Vagina (tissue), 2 donors: ENCODE data around the gene IDUA. TPM values are rescaled to one million over a fixed set of nuclear protein-coding genes. Genes with fewer than 3 reads are reported as not detected.
A peak's percentile ranks its signal among the peaks of the same experiment; 100 is the strongest.

Source experiments
- DNase-seq, 2 donors: peaks; one replicate each; pipeline ENCODE4 v3.0.0-alpha.2; 2017; ENCODE audit errors: extremely low spot score in 2 of 2
- H3K27ac ChIP-seq: fragments of 200-600 bp; sonication (generic); one replicate; pipeline ENCODE4 v1.5.1; 2019
- H3K27me3 ChIP-seq: fragments of 200-600 bp; sonication (generic); one replicate; pipeline ENCODE4 v1.5.1; 2019
- H3K36me3 ChIP-seq, 2 donors: fragments of 200-600 bp; sonication (generic); one replicate each; pipeline ENCODE4 v1.5.1; 2017 to 2019
- H3K4me1 ChIP-seq: fragments of 200-600 bp; sonication (generic); one replicate; pipeline ENCODE4 v1.5.1; 2019
- H3K4me3 ChIP-seq, 2 donors: fragments of 200-600 bp; sonication (generic); 1 replicate in 1 of 2; 2 replicates in 1 of 2; pipeline ENCODE4 v1.5.1; 2016 to 2019
- H3K9me3 ChIP-seq: fragments of 200-600 bp; sonication (generic); one replicate; pipeline ENCODE4 v1.5.1; 2019
- POLR2A ChIP-seq, 2 donors: fragments of 450-650 bp; IDR thresholded peaks; one replicate each; pipeline ENCODE4 v1.6.1; 2017; ENCODE audit warnings: antibody characterized with exemption in 2 of 2, mild to moderate bottlenecking in 2 of 2, moderate library complexity in 2 of 2
- POLR2AphosphoS5 ChIP-seq, 2 donors: sonication (generic); formaldehyde crosslinking; IDR thresholded peaks; one replicate each; pipeline ENCODE4 v1.9.0; 2017; ENCODE audit warnings: antibody characterized with exemption in 2 of 2, mild to moderate bottlenecking in 2 of 2, low read depth in 1 of 2; ENCODE audit not compliant: insufficient read depth in 1 of 2
- intact Hi-C: fragments of 100-400 bp; cut with DNase I; formaldehyde crosslinking; loops from one replicate; pipeline ENCODE4 v1.15.1; 2023
- total RNA-seq: library from RNA; depleted of rRNA; stranded (reverse); fragments of >200 nt; gene quantifications from one replicate; pipeline ENCODE4 v1.2.3, GENCODE V29; 2016
- TF ChIP-seq, protein P1 (sequence below), 3 experiments: fragments of 450-650 bp in 2 of 3; fragments of 200-600 bp in 1 of 3; sonication (generic) in 1 of 3; IDR thresholded peaks; one replicate each; pipeline ENCODE4 v1.5.1; 2017 to 2019; ENCODE audit warnings: antibody characterized with exemption in 3 of 3, mild to moderate bottlenecking in 2 of 3, moderate library complexity in 2 of 3

The IDUA gene
- total RNA-seq, 1 donor from 2014 or later: 28.0 TPM

DNA sequence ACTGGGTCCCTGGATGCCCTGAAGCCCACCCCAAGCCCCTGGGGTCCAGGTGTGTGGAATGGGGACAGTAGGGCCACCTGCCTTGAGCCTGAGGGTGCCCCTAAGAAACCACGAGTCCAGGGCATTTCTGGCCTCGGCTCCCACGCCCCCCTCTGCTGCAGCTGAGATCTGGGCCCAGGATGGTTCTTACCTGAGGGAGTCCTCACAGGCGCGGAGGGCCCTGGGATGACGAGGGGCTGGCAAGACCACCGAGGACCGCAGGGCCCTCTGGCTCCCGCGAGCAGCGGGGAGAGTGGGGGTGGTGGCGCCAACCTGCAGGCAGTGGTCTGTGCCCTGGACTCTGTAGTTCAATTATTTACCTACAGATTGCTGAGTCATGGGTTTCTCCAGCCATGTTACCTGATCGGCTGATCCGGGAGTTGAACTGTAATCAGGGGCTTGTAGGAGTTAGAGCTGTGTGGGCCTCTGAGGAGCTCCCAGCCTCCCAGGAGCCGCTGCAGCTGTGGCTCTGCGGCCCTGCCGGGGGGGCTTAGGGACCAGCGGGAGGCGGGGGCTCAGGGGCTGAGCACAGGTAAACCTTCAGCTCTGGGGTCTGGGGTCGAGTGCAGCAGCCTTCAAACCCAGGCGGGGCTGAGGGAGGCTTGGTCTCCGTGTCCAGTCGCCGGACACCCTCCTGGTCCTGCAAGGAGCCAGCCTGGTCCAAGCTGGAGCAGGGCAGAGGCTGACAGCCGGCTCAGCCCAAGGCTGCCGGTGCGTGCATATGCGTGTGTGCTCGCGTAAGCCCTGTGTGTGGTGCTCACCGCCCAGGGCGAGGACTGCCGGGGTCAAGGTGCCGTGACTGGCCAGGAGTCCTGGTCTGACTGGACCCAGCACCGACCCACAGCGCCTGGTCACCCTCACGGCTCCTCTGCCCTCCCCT lies 6.5 kb downstream of the IDUA start, which contains the start of gene SLC26A1:
Gene SLC26A1, minus strand, starts transcription at position 294 of the 919 bp plus-strand sequence. CDS start 1,701 bp downstream, outside the sequence.
- no peaks in the 10 kb centered on the region for H3K36me3 ChIP-seq
- intact Hi-C loops: no loop called here
- no peaks in the 10 kb centered on the region for H3K9me3 ChIP-seq
- H3K4me1 ChIP-seq: peaks cover 15% of the 10 kb centered on the region
- TF ChIP-seq POLR2AphosphoS5 (IDR thresholded peaks at IDR 0.05; ENCODE audit: insufficient read depth in 1 of 2, low read depth in 1 of 2) (no peak), POLR2A (IDR thresholded peaks at IDR 0.05) (no peak)
- TF ChIP-seq, protein P1, sequence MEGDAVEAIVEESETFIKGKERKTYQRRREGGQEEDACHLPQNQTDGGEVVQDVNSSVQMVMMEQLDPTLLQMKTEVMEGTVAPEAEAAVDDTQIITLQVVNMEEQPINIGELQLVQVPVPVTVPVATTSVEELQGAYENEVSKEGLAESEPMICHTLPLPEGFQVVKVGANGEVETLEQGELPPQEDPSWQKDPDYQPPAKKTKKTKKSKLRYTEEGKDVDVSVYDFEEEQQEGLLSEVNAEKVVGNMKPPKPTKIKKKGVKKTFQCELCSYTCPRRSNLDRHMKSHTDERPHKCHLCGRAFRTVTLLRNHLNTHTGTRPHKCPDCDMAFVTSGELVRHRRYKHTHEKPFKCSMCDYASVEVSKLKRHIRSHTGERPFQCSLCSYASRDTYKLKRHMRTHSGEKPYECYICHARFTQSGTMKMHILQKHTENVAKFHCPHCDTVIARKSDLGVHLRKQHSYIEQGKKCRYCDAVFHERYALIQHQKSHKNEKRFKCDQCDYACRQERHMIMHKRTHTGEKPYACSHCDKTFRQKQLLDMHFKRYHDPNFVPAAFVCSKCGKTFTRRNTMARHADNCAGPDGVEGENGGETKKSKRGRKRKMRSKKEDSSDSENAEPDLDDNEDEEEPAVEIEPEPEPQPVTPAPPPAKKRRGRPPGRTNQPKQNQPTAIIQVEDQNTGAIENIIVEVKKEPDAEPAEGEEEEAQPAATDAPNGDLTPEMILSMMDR (IDR thresholded peaks at IDR 0.05): no peak
- no peak for DNase-seq
- H3K4me3 ChIP-seq: no peak within 1 kb of the TSS
- no peak within 1 kb of the TSS for H3K27ac ChIP-seq
- no peaks in the 10 kb centered on the region for H3K27me3 ChIP-seq

DNA sequence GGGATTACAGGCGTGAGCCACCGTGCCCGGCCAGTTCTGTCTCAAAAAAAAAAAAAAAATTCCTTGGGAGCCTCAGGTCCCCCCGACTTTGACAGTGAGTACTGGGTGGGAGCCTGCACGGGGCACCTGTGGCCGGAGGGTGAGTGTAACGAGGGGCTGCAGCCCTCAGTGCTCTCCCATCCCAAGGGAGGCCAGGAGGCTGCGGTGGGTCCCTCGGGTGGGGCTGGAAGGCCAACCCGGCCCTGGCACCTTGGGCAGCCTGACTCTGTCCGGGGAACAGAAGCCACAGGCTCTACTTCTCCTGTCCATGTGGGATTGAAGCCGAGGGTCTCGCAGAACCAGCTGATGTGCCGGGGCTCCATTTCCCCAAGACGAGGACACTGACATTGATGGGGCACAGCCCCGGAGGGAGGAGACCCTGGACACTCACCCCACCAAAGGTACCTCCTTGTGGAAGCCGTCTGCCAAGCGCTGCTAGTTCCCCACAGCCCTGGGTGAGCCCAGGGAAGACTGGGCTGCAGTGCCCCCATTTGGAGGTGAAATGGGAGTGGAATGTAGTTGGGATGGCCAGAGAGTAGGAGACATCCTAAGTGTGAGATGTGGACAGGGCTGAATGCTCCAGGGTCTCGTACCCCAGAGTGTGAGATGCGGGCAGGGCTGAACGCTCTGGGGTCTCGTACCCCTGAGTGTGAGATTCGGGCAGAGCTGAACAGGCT lies 8.6 kb downstream of the IDUA start:
- intact Hi-C loops: no loop called here
- TF ChIP-seq, protein P1 (IDR thresholded peaks at IDR 0.05): no peak
- TF ChIP-seq POLR2AphosphoS5 (IDR thresholded peaks at IDR 0.05; ENCODE audit: insufficient read depth in 1 of 2, low read depth in 1 of 2) (no peak), POLR2A (IDR thresholded peaks at IDR 0.05) (no peak)
- Histone ChIP-seq H3K27ac (no peak overlapping the region), H3K4me1 (peaks cover 16% of the 10 kb centered on the region), H3K9me3 (no peaks in the 10 kb centered on the region), H3K36me3 (no peaks in the 10 kb centered on the region), H3K27me3 (no peaks in the 10 kb centered on the region), H3K4me3 (no peak overlapping the region)
- DNase-seq: no peak

DNA sequence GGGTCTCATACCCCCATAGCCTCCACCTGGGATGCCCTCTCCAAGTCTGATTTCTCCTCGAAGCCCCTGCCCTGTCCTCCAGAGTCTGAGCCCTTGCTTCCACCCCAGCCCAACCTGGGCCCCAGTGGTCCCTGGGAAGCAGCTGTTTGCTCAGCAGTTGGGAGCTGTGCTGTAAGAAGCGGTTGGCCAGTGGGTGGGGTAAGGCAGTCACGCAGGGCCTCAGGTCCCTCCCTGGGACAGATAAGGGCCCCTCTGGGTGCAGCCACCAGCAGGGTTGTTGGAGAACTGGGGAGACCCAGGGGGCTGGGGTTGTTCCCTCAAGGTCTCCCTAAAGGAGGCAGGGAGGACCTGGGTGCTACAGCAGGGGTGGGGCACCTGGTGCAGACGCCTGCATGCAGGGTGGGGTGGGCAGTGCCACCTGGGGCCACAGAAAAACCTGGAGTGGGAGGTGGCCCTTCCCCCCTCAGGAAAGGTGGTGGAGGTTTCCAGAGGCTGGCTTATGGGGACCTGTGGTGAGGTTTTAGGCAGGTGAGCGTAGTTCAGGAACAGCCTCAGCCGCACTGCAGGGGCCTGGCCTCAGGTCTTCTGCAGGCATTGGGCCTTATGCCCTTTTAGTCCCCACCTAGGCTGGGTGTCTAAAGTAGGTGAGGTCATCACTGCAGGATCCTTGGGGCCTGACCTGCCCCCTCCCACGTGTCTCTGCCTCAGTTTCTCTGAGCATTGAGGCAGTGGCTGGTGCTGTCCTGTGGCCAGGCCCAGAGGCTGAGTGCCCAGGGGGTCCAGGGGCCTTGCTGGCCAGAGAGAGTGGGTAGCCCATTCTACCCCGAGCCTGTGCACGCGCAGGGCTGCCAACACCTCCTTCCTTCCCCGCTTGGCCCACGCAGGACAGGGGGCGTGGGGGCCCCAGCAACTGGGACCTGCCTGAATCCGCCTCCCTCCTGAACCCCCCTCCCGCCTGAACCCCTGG lies 9.5 kb downstream of the IDUA start:
- H3K27me3 ChIP-seq: no peaks in the 10 kb centered on the region
- H3K4me1 ChIP-seq: peaks cover 16% of the 10 kb centered on the region
- intact Hi-C loops: no loop called here

DNA sequence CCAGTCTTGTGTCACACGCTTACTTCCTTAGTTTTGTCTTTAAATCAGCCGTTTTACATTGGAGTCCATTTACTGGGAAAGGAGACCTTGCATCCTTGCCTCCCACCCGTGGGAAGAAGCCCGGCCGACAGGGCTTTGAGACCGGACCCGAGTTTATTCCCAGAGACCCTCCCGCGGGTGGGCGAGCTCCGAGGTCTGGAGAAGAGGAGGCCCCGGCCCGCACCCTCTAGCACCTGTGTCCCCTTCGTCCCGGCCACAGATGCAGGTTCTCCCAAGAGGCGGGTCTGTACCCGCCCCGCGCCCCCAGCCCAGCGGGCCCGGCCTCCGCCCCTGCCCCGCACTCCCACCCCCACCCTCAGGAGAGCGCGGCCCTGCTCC lies 10.1 kb downstream of the IDUA start:
- Histone ChIP-seq H3K36me3 (no peaks in the 10 kb centered on the region), H3K9me3 (no peaks in the 10 kb centered on the region), H3K27ac (no peak overlapping the region), H3K4me3 (peak overlapping the region; percentile 23 to 44), H3K4me1 (peaks cover 19% of the 10 kb centered on the region), H3K27me3 (peaks cover 4% of the 10 kb centered on the region)
- DNase-seq: no peak
- TF ChIP-seq POLR2AphosphoS5 (IDR thresholded peaks at IDR 0.05; ENCODE audit: insufficient read depth in 1 of 2, low read depth in 1 of 2) (no peak), POLR2A (IDR thresholded peaks at IDR 0.05) (no peak)
- TF ChIP-seq, protein P1 (IDR thresholded peaks at IDR 0.05): no peak
- intact Hi-C loops: no loop called here

More for the DNA sequence above, 9.5 kb downstream of the IDUA start:
- no peak overlapping the region for H3K27ac ChIP-seq
- no peak for DNase-seq
- no peaks in the 10 kb centered on the region for H3K9me3 ChIP-seq
- H3K4me3 ChIP-seq: no peak overlapping the region
- no peak for TF ChIP-seq POLR2AphosphoS5 (IDR thresholded peaks at IDR 0.05; ENCODE audit: insufficient read depth in 1 of 2, low read depth in 1 of 2)
- no peak for TF ChIP-seq POLR2A (IDR thresholded peaks at IDR 0.05)
- TF ChIP-seq, protein P1 (IDR thresholded peaks at IDR 0.05): no peak
- H3K36me3 ChIP-seq: no peaks in the 10 kb centered on the region
